Gastroesophageal sphincter (tissue), 4 donors: ENCODE results near the gene GRK7. TPM values are rescaled to one million over a fixed set of nuclear protein-coding genes. Genes with fewer than 3 reads are reported as not detected.
"Not testable (repeated sequence)": the region's sequence is repeated elsewhere in the genome, so short reads cannot be mapped to it uniquely, and the experiment has no call there.

Source experiments
- ATAC-seq: fragments of 150-250 bp; one replicate; pipeline ENCODE4 v1.9.1; 2016; ENCODE audit warnings: mild to moderate bottlenecking, moderate library complexity
- H3K27ac ChIP-seq, 4 donors: fragments of 200-600 bp; sonication (generic) in 3 of 4; 1 replicate in 3 of 4; 2 replicates in 1 of 4; pipeline ENCODE4 v1.5.1; 2016 to 2019
- H3K27me3 ChIP-seq: fragments of 200-600 bp; sonication (generic); one replicate; pipeline ENCODE4 v1.5.1; 2019
- H3K36me3 ChIP-seq, 2 donors: fragments of 200-600 bp; sonication (generic); one replicate each; pipeline ENCODE4 v1.5.1; 2019; ENCODE audit warnings: control low read depth in 1 of 2
- H3K4me1 ChIP-seq, 3 donors: fragments of 200-600 bp; sonication (generic); 1 replicate in 2 of 3; 2 replicates in 1 of 3; pipeline ENCODE4 v1.5.1; 2016 to 2019; ENCODE audit warnings: control low read depth in 2 of 3
- H3K4me3 ChIP-seq, 2 donors: fragments of 200-600 bp; sonication (generic); one replicate each; pipeline ENCODE4 v1.5.1; 2019; ENCODE audit warnings: mild to moderate bottlenecking in 1 of 2, moderate library complexity in 1 of 2
- H3K9me3 ChIP-seq, 3 donors: fragments of 200-600 bp; sonication (generic); one replicate each; pipeline ENCODE4 v1.5.1; 2017 to 2019; ENCODE audit warnings: control low read depth in 2 of 3
- EP300 ChIP-seq: sonication (generic); formaldehyde crosslinking; IDR thresholded peaks from one replicate; pipeline ENCODE4 v1.6.1; 2017; ENCODE audit warnings: antibody characterized with exemption, mild to moderate bottlenecking
- POLR2A ChIP-seq, 2 donors: fragments of 450-650 bp; IDR thresholded peaks; one replicate each; pipeline ENCODE4 v1.6.1; 2017; ENCODE audit warnings: antibody characterized with exemption in 2 of 2, mild to moderate bottlenecking in 2 of 2, moderate library complexity in 1 of 2
- POLR2AphosphoS5 ChIP-seq: sonication (generic); formaldehyde crosslinking; IDR thresholded peaks from one replicate; pipeline ENCODE4 v1.6.1; 2017; ENCODE audit warnings: antibody characterized with exemption
- WGBS, 2 donors: methylation state at CpG; one replicate each; pipeline ENCODE4 v1.1.5; 2018; ENCODE audit warnings: low coverage in 1 of 2; 5-methylcytosine and 5-hydroxymethylcytosine counted together
- total RNA-seq, 4 donors: library from RNA; depleted of rRNA; stranded (reverse); fragments of >200 nt; gene quantifications; one replicate each; pipeline ENCODE4 v1.1.0, GENCODE V29; 2016
- TF ChIP-seq, protein P1 (sequence below), 4 experiments: fragments of 200-600 bp in 2 of 4; fragments of 450-650 bp in 2 of 4; sonication (generic) in 1 of 4; IDR thresholded peaks; one replicate each; pipeline ENCODE4 v1.5.1; 2017 to 2019; ENCODE audit warnings: antibody characterized with exemption in 4 of 4, mild to moderate bottlenecking in 2 of 4, moderate library complexity in 2 of 4

The GRK7 gene
- total RNA-seq, 4 donors from 2014 or later = not detected

DNA sequence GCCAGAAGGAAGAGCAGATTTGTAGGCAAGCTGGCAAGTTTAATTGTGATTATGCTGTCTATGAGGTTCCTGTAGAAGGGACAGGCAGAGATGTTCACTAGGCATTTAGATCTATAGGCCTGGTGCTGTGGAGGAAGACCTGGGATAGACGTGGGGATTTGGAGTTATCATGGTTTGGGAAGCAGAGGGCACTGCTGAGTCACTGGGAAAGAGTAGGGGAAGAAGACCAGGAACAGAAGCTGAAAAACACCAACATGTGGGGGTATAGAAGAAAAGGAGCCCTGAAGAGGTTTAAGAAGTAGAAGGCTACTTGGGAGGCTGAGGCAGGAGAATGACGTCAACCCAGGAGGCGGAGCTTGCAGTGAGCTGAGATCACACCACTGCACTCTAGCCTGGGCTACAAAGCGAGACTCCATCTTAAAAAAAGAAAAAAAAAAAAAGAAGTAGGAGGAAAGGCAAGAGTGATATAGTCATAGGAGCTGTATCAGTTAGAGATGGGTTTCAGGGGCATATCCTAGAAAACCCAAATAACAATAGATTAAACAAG, 19.3 kb downstream of the GRK7 start:
- no peaks in the 10 kb centered on the region for H3K27me3 ChIP-seq
- H3K9me3 ChIP-seq = no peaks in the 10 kb centered on the region
- ATAC-seq = no peak
- no peaks in the 10 kb centered on the region for H3K36me3 ChIP-seq
- H3K4me1 ChIP-seq = no peaks in the 10 kb centered on the region
- TF ChIP-seq, protein P1, sequence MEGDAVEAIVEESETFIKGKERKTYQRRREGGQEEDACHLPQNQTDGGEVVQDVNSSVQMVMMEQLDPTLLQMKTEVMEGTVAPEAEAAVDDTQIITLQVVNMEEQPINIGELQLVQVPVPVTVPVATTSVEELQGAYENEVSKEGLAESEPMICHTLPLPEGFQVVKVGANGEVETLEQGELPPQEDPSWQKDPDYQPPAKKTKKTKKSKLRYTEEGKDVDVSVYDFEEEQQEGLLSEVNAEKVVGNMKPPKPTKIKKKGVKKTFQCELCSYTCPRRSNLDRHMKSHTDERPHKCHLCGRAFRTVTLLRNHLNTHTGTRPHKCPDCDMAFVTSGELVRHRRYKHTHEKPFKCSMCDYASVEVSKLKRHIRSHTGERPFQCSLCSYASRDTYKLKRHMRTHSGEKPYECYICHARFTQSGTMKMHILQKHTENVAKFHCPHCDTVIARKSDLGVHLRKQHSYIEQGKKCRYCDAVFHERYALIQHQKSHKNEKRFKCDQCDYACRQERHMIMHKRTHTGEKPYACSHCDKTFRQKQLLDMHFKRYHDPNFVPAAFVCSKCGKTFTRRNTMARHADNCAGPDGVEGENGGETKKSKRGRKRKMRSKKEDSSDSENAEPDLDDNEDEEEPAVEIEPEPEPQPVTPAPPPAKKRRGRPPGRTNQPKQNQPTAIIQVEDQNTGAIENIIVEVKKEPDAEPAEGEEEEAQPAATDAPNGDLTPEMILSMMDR (IDR thresholded peaks at IDR 0.05) = peak in 1 of 4 experiments; percentile 17
- no peak for TF ChIP-seq POLR2AphosphoS5
- 39 to 41% methylated on average over 3 to 4 of the region's 4 CpGs for WGBS, 2 donors
- H3K27ac ChIP-seq = no peak overlapping the region
- no peak overlapping the region for H3K4me3 ChIP-seq

DNA sequence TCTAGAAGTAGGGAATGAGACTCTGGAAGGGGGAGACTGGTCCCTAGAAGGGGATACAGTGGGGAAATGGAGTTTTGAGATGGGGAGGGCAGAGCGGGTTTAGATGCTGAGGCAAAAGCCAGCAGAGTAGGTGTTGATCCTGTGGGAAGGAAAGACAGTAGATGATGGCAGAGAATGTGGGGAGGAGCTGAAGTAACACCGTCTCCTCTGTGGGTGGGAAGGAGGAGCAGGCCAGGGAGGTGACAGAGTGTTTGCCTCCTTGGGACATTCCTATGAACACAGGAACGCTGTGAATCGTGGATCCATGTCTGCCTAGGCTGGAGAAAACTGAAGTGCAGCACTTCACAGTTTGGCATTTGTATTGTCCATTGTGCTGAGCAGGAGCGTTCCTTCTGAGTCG, 20.4 kb downstream of the GRK7 start:
- Histone ChIP-seq H3K4me3 (no peak overlapping the region), H3K27me3 (no peaks in the 10 kb centered on the region), H3K4me1 (no peaks in the 10 kb centered on the region), H3K36me3 (no peaks in the 10 kb centered on the region), H3K9me3 (no peaks in the 10 kb centered on the region), H3K27ac (no peak overlapping the region)
- TF ChIP-seq, protein P1 (IDR thresholded peaks at IDR 0.05) = no peak
- no peak for TF ChIP-seq POLR2AphosphoS5
- TF ChIP-seq EP300 = no peak
- TF ChIP-seq POLR2A (IDR thresholded peaks at IDR 0.05) = no peak
- no peak for ATAC-seq
- WGBS, 2 donors = 66 to 88% methylated on average over 4 of the region's 6 CpGs

DNA sequence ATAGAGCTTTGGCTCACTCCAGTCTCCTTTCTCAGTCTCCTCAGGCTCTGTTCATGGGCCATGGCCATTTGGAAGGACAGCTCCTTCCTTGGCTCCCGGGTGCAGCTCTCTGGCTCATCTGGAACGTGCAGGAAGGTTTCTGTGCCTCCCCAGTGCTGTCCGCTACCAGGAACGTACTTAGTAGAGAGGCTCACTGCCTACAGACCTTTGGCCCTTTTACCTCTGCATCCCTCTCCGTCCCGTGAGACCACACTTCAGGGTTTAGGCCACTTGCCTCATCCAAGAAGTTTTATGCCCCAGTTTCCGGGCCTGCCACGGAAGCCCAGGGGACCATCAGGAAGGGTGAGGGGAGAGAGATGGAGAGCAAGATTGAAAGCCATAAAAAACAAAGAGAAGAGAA, 20.9 kb downstream of the GRK7 start:
- 80 to 81% methylated on average over 2 to 3 of the region's 8 CpGs for WGBS, 2 donors
- no peak overlapping the region for H3K27ac ChIP-seq
- no peaks in the 10 kb centered on the region for H3K4me1 ChIP-seq
- no peak for ATAC-seq
- no peaks in the 10 kb centered on the region for H3K27me3 ChIP-seq
- no peaks in the 10 kb centered on the region for H3K9me3 ChIP-seq
- no peaks in the 10 kb centered on the region for H3K36me3 ChIP-seq
- no peak overlapping the region for H3K4me3 ChIP-seq
- TF ChIP-seq, protein P1 (IDR thresholded peaks at IDR 0.05) = no peak
- TF ChIP-seq EP300 (no peak), POLR2AphosphoS5 (no peak), POLR2A (IDR thresholded peaks at IDR 0.05) (no peak)

DNA sequence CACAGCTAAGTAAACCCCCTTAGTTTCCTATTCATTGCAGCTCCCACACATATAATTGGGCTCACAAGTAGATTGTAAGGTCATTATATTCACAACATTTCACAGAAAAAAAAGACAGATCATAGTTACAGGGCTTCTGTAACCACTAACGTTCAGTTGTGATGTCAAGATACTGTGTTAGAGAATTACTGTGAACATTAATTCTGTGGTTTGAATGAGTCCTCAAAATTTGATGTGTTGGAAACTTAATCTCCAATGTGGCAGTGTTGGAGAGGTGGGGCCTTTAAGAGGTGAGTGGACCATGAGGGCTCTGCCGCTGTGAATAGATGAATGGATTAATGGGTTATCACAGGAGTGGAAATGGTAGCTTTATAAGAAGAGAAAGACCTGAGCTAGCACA, 21.3 kb downstream of the GRK7 start:
- Histone ChIP-seq H3K9me3 (no peaks in the 10 kb centered on the region), H3K4me1 (no peaks in the 10 kb centered on the region), H3K36me3 (no peaks in the 10 kb centered on the region), H3K4me3 (no peak overlapping the region), H3K27ac (no peak overlapping the region), H3K27me3 (no peaks in the 10 kb centered on the region)
- ATAC-seq = no peak
- 67 to 77% methylated on average over 2 of the region's 2 CpGs for WGBS, 2 donors
- TF ChIP-seq EP300 (no peak), POLR2AphosphoS5 (no peak), POLR2A (IDR thresholded peaks at IDR 0.05) (no peak)
- TF ChIP-seq, protein P1 (IDR thresholded peaks at IDR 0.05) = no peak

DNA sequence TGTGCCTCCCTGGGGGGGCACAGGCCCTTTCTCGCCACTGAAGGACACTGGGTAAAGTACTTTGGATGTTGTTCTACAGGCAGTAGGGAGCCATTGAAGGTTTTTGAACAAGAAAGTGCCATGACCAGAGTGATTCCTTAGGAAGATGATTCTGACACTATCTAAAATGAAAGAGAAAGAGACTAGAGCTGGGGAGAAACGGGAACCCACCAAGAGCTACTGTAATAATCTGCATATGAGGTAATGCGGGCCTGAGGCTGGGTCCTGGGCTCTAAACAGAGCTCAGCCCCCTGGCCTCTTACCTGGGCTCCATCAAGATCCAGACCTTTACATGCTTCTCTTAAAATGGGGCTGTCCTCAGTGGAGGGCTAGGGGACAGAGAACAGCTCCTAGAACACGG, 24.9 kb downstream of the GRK7 start:
- 94 to 100% methylated on average over 1 to 3 of the region's 4 CpGs for WGBS, 2 donors
- ATAC-seq = no peak
- Histone ChIP-seq H3K27me3 (no peaks in the 10 kb centered on the region), H3K4me3 (no peak overlapping the region), H3K4me1 (no peaks in the 10 kb centered on the region), H3K9me3 (no peaks in the 10 kb centered on the region), H3K36me3 (no peaks in the 10 kb centered on the region), H3K27ac (no peak overlapping the region)
- TF ChIP-seq, protein P1 (IDR thresholded peaks at IDR 0.05) = no peak
- TF ChIP-seq POLR2AphosphoS5 (no peak), EP300 (no peak), POLR2A (IDR thresholded peaks at IDR 0.05) (no peak)

DNA sequence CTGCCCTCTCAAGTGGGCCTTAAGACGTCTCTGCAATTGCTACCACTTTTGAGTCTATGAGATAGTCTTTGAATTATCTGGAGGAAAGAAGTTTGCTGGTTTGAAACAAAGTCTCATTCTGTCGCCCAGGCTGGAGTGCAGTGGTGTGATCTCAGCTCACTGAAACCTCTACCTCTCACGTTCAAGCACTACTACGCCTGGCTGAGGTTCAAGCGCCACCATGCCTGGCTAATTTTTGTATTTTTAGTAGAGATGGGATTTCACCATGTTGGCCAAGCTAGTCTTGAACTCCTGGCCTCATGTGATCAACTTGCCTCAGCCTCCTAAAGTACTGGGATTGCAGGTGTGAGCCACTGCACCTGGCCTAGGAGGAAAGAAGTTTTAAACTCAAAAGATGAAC, 25.5 kb downstream of the GRK7 start:
- H3K27me3 ChIP-seq = not testable (repeated sequence)

More for the DNA sequence above, 25.5 kb downstream of the GRK7 start:
- WGBS, 2 donors = 87 to 96% methylated on average over 3 of the region's 5 CpGs
- H3K4me1 ChIP-seq, H3K9me3 ChIP-seq, H3K27ac ChIP-seq, H3K36me3 ChIP-seq, ATAC-seq, H3K4me3 ChIP-seq: not testable (repeated sequence)
